ENCODE data around the gene TLCD3B.

The TLCD3B gene

GRCh38 chr16:29984764-29985147 lies 46.3 kb downstream of the TLCD3B start:
- Mint-ChIP-seq H3K4me3 (no peak overlapping the region), H3K9me3 (no peaks in the 10 kb centered on the region), H3K36me3 (peaks cover 94% of the 10 kb centered on the region), H3K27ac (no peak overlapping the region), H3K4me1 (peaks cover 6% of the 10 kb centered on the region)
- no peak for DNase-seq (ENCODE audit: low spot score in 2 of 2)
- ATAC-seq, result no peak

GRCh38 chr16:29984137-29984763 lies 46.8 kb downstream of the TLCD3B start:
- Mint-ChIP-seq H3K9me3 (no peaks in the 10 kb centered on the region), H3K4me1 (peaks cover 10% of the 10 kb centered on the region), H3K36me3 (peaks cover 94% of the 10 kb centered on the region), H3K4me3 (no peak overlapping the region), H3K27ac (peak overlapping the region; percentile 71)
- DNase-seq (ENCODE audit: low spot score in 2 of 2) (no peak), ATAC-seq (no peak)

GRCh38 chr16:29983420-29984136 lies 47.5 kb downstream of the TLCD3B start:
- no peak for ATAC-seq
- Mint-ChIP-seq H3K4me3 (no peak overlapping the region), H3K9me3 (no peaks in the 10 kb centered on the region), H3K36me3 (peaks cover 94% of the 10 kb centered on the region), H3K27ac (peak overlapping the region; percentile 71), H3K4me1 (peaks cover 15% of the 10 kb centered on the region)
- DNase-seq (ENCODE audit: low spot score in 2 of 2), result no peak

GRCh38 chr16:29982560-29983419 lies 48.3 kb downstream of the TLCD3B start:
- ATAC-seq, result no peak
- DNase-seq (ENCODE audit: low spot score in 2 of 2), result no peak
- Mint-ChIP-seq H3K27ac (peak overlapping the region; percentile 71), H3K4me1 (peaks cover 11% of the 10 kb centered on the region), H3K4me3 (no peak overlapping the region), H3K9me3 (no peaks in the 10 kb centered on the region), H3K36me3 (peaks cover 91% of the 10 kb centered on the region)

- H3K36me3 Mint-ChIP-seq, result peaks cover 74% of the 10 kb centered on the region
- ATAC-seq (no peak), DNase-seq (ENCODE audit: low spot score in 2 of 2) (no peak)
- H3K4me3 Mint-ChIP-seq, result no peak overlapping the region
- H3K4me1 Mint-ChIP-seq, result peaks cover 42% of the 10 kb centered on the region
- no peaks in the 10 kb centered on the region for H3K9me3 Mint-ChIP-seq
- H3K27ac Mint-ChIP-seq, result peak overlapping the region; percentile 1
These were observed 52.4 kb downstream of the TLCD3B start for GRCh38 chr16:29978564-29979270.

- no peaks in the 10 kb centered on the region for H3K9me3 Mint-ChIP-seq
- peaks cover 71% of the 10 kb centered on the region for H3K36me3 Mint-ChIP-seq
- ATAC-seq (no peak), DNase-seq (ENCODE audit: low spot score in 2 of 2) (no peak)
- H3K27ac Mint-ChIP-seq, result peak overlapping the region; percentile 1
- no peak overlapping the region for H3K4me3 Mint-ChIP-seq
- peaks cover 48% of the 10 kb centered on the region for H3K4me1 Mint-ChIP-seq
These were observed 53.0 kb downstream of the TLCD3B start for GRCh38 chr16:29978081-29978480.

- Mint-ChIP-seq H3K4me1 (peaks cover 49% of the 10 kb centered on the region), H3K9me3 (no peaks in the 10 kb centered on the region), H3K27ac (peak overlapping the region; percentile 95), H3K36me3 (peaks cover 63% of the 10 kb centered on the region), H3K4me3 (no peak overlapping the region)
- ATAC-seq, result no peak
- DNase-seq (ENCODE audit: low spot score in 2 of 2), result no peak
These were observed 53.8 kb downstream of the TLCD3B start for GRCh38 chr16:29977063-29977825.

- Mint-ChIP-seq H3K4me1 (peaks cover 49% of the 10 kb centered on the region), H3K4me3 (peak overlapping the region; percentile 97)
These were observed 55.1 kb downstream of the TLCD3B start for GRCh38 chr16:29975811-29976511.

GRCh38 chr16:29975134-29975538 lies 55.9 kb downstream of the TLCD3B start:
- no peak for DNase-seq (ENCODE audit: low spot score in 2 of 2)
- no peaks in the 10 kb centered on the region for H3K9me3 Mint-ChIP-seq
- H3K4me3 Mint-ChIP-seq, result peak overlapping the region; percentile 97
- no peak for ATAC-seq
- H3K27ac Mint-ChIP-seq, result peak overlapping the region; percentile 95
- peaks cover 49% of the 10 kb centered on the region for H3K4me1 Mint-ChIP-seq
- H3K36me3 Mint-ChIP-seq, result peaks cover 54% of the 10 kb centered on the region

More at GRCh38 chr16:29975811-29976511, 55.1 kb downstream of the TLCD3B start:
- ATAC-seq, result no peak
- no peaks in the 10 kb centered on the region for H3K9me3 Mint-ChIP-seq
- peaks cover 56% of the 10 kb centered on the region for H3K36me3 Mint-ChIP-seq
- H3K27ac Mint-ChIP-seq, result peak overlapping the region; percentile 95
- no peak for DNase-seq (ENCODE audit: low spot score in 2 of 2)
